ENCODE measurements around the gene CGREF1.
A peak's percentile ranks its signal among the peaks of the same experiment; 100 is the strongest.

DNA sequence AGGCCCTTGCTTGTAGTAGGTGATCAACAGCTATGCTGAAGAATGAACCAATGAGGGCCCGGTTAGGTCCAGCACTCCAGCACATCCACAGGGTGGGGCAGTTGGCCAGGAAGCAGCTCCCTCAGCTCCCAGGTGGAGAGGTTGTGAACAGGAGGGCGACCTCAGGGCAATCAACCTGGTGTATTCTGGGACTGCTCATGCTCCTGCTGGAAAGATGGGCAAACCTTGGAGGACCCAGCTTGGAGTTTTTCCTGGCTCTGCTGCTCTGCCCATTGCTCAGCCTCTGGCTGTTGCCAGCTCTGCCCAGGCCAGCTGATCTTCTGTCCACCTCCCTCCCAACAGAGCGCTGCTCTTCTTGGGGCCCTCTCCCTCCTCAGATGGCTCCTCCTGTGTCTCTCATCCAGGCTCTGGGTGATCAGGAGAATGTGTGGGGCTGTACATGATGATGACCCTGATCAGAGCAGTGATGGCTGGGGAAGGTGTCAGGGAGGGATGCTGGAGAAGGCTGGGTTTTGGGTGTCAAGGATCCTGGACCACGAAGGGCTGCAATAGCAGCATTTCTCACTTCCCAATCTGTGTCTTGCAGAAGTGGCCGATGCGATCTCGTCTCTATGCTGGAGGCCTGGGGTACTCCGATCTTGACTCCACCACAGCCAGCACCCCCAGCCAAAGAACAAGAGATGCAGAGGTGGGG lies 33.3 kb upstream of the CGREF1 start:
- TF ChIP-seq JUND (IDR thresholded peaks at IDR 0.05) (no peak), POLR2A (IDR thresholded peaks at IDR 0.05; ENCODE audit: borderline replicate concordance, extremely low read depth, insufficient read depth, insufficient read length) (no peak), EZH2 (IDR thresholded peaks at IDR 0.05) (no peak), CEBPB (IDR thresholded peaks at IDR 0.05; ENCODE audit: low read depth) (no peak)
- TF ChIP-seq, protein P1, sequence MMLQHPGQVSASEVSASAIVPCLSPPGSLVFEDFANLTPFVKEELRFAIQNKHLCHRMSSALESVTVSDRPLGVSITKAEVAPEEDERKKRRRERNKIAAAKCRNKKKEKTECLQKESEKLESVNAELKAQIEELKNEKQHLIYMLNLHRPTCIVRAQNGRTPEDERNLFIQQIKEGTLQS (IDR thresholded peaks at IDR 0.05) = no peak
- TF ChIP-seq, protein P2, sequence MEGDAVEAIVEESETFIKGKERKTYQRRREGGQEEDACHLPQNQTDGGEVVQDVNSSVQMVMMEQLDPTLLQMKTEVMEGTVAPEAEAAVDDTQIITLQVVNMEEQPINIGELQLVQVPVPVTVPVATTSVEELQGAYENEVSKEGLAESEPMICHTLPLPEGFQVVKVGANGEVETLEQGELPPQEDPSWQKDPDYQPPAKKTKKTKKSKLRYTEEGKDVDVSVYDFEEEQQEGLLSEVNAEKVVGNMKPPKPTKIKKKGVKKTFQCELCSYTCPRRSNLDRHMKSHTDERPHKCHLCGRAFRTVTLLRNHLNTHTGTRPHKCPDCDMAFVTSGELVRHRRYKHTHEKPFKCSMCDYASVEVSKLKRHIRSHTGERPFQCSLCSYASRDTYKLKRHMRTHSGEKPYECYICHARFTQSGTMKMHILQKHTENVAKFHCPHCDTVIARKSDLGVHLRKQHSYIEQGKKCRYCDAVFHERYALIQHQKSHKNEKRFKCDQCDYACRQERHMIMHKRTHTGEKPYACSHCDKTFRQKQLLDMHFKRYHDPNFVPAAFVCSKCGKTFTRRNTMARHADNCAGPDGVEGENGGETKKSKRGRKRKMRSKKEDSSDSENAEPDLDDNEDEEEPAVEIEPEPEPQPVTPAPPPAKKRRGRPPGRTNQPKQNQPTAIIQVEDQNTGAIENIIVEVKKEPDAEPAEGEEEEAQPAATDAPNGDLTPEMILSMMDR (IDR thresholded peaks at IDR 0.05 in 2 of 3, conservative IDR thresholded peaks at IDR 0.05 in 1 of 3; ENCODE audit: borderline replicate concordance in 1 of 3, insufficient read depth in 1 of 3, low read depth in 2 of 3, low read length in 2 of 3) = 0 out of 6 replicates have a peak, but pooled peaks of 2 of the 3 experiments have one; percentile 5 to 9

Data from HCT116 (cell line).